Measurements from ENCODE around the gene ZC3HAV1L. TPM values are rescaled to one million over a fixed set of nuclear protein-coding genes. Genes with fewer than 3 reads are reported as not detected.

The ZC3HAV1L gene
- total RNA-seq, 1 donor from 2014 or later = 5.8 TPM

- TF ChIP-seq CTCF (IDR thresholded peaks at IDR 0.05; ENCODE audit: partially characterized antibody, unreplicated experiment) = no peak
- Mint-ChIP-seq H3K27ac (ENCODE audit: unreplicated experiment) (no peak overlapping the region), H3K9me3 (ENCODE audit: unreplicated experiment) (peaks cover 4% of the 10 kb centered on the region), H3K27me3 (ENCODE audit: unreplicated experiment) (peaks cover 5% of the 10 kb centered on the region), H3K36me3 (ENCODE audit: unreplicated experiment) (peaks cover 4% of the 10 kb centered on the region), H3K4me1 (ENCODE audit: low read depth, unreplicated experiment) (no peaks in the 10 kb centered on the region), H3K4me3 (ENCODE audit: unreplicated experiment) (no peak overlapping the region)
- no peak for DNase-seq
Measured at GRCh38 chr7:138992052-138992531, 43.8 kb downstream of the ZC3HAV1L start.

- no peak overlapping the region for H3K27ac Mint-ChIP-seq (ENCODE audit: unreplicated experiment)
- H3K4me3 Mint-ChIP-seq (ENCODE audit: unreplicated experiment) = no peak overlapping the region
Measured at GRCh38 chr7:138987686-138988085, 48.2 kb downstream of the ZC3HAV1L start.

DNA sequence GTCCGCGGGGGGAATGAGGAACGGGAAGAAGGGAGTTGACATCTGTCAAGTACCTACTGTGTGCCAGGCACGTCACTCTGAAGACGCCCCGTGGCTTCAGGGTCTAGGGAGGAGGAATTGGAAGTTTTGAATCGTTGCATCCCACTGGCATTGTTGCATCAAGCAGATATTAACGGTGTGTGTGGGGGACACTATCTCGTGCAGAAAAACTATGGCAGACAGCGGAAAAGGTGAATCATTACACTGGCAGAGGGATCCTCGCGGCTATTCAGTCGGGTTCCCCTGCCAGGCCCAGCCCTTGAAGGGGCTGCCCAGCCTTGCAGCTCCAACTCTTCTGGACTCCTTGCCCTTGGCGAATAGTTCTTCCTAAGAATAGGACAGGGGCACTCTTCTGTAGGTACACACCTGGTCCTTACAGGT is 53.6 kb downstream of the ZC3HAV1L start:
- Mint-ChIP-seq H3K36me3 (ENCODE audit: unreplicated experiment) (peaks cover 6% of the 10 kb centered on the region), H3K27me3 (ENCODE audit: unreplicated experiment) (peaks cover 13% of the 10 kb centered on the region), H3K4me1 (ENCODE audit: low read depth, unreplicated experiment) (peaks cover 16% of the 10 kb centered on the region), H3K4me3 (ENCODE audit: unreplicated experiment) (peak overlapping the region; percentile 85), H3K27ac (ENCODE audit: unreplicated experiment) (peak overlapping the region; percentile 75), H3K9me3 (ENCODE audit: unreplicated experiment) (peaks cover 15% of the 10 kb centered on the region)
- no peak for TF ChIP-seq CTCF (IDR thresholded peaks at IDR 0.05; ENCODE audit: partially characterized antibody, unreplicated experiment)
- DNase-seq = no peak

More at GRCh38 chr7:138987686-138988085, 48.2 kb downstream of the ZC3HAV1L start:
- TF ChIP-seq CTCF (IDR thresholded peaks at IDR 0.05; ENCODE audit: partially characterized antibody, unreplicated experiment) = no peak
- Mint-ChIP-seq H3K27me3 (ENCODE audit: unreplicated experiment) (peaks cover 5% of the 10 kb centered on the region), H3K36me3 (ENCODE audit: unreplicated experiment) (peaks cover 4% of the 10 kb centered on the region), H3K4me1 (ENCODE audit: low read depth, unreplicated experiment) (no peaks in the 10 kb centered on the region), H3K9me3 (ENCODE audit: unreplicated experiment) (peaks cover 8% of the 10 kb centered on the region)
- DNase-seq = no peak

DNA sequence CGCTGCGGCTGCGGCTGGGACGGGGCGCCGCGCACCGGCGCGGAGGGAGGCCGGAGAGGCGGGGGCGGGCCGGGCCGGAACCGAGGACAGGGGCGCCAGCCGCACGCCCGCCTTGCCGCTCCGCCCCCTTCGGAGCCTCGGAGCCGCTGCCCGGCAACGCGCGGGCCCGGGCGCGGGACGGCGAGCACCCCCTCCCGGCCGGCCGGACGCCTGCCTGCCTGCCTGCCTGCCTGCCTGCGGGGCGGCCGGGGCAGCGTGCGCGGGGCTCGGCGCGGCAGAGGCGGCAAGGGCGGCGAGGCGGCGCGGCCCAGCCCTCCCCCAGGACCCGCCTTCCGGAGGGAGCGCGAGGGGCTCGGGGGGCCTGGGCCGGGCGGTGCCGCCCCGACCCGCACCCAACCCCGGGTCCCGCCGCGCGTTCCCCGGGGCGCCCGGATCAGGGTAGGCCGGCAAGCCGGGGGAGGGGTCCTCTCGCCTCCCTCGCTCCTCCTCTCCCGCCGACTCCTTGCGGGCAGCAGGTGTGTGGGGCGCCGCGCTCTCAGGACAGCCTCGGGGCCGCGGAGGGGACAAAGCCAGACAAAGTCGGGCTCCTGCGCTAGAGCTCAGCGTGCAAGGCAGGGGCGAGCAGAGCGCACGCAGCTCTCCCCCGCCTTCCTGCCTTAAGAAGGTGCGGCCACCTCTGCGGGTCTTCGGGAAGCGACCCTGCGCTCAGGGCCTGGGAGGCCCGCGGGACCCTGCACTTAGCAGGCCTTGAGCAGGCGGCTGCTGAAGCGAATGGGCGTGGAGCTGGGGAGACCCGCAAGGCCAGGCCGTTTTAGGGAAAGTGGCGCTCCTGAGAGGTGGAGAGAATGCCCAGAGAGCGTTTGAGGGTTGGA is 54.3 kb downstream of the ZC3HAV1L start, which contains the start of gene KIAA1549:
Gene KIAA1549 (minus strand): TSS at position 58 of the 872 bp plus-strand sequence. CDS start 120 bp downstream, outside the sequence.
- no peak for TF ChIP-seq CTCF (IDR thresholded peaks at IDR 0.05; ENCODE audit: partially characterized antibody, unreplicated experiment)
- Mint-ChIP-seq H3K27ac (ENCODE audit: unreplicated experiment) (peak within 1 kb of the TSS; percentile 88), H3K4me3 (ENCODE audit: unreplicated experiment) (peak within 1 kb of the TSS; percentile 93), H3K27me3 (ENCODE audit: unreplicated experiment) (peaks cover 13% of the 10 kb centered on the region), H3K9me3 (ENCODE audit: unreplicated experiment) (peaks cover 15% of the 10 kb centered on the region), H3K36me3 (ENCODE audit: unreplicated experiment) (peaks cover 6% of the 10 kb centered on the region), H3K4me1 (ENCODE audit: low read depth, unreplicated experiment) (peaks cover 18% of the 10 kb centered on the region)
- peak; percentile 82 for DNase-seq

All from glutamatergic neuron (in vitro differentiated cells).